Uterus (tissue), 2 donors: ENCODE results near the gene HOXD3.
A peak's percentile ranks its signal among the peaks of the same experiment; 100 is the strongest.

Experiments used
- POLR2A ChIP-seq, 2 donors: fragments of 450-650 bp; IDR thresholded peaks; one replicate each; pipeline ENCODE4 v1.6.1; 2016; ENCODE audit warnings: antibody characterized with exemption in 2 of 2, mild to moderate bottlenecking in 1 of 2, moderate library complexity in 1 of 2
- TF ChIP-seq, protein P1 (sequence below), 4 experiments: fragments of 200-600 bp in 2 of 4; fragments of 450-650 bp in 2 of 4; sonication (generic) in 2 of 4; IDR thresholded peaks; one replicate each; pipeline ENCODE4 v1.5.1; 2016 to 2019; ENCODE audit warnings: antibody characterized with exemption in 4 of 4, mild to moderate bottlenecking in 2 of 4, moderate library complexity in 1 of 4

DNA sequence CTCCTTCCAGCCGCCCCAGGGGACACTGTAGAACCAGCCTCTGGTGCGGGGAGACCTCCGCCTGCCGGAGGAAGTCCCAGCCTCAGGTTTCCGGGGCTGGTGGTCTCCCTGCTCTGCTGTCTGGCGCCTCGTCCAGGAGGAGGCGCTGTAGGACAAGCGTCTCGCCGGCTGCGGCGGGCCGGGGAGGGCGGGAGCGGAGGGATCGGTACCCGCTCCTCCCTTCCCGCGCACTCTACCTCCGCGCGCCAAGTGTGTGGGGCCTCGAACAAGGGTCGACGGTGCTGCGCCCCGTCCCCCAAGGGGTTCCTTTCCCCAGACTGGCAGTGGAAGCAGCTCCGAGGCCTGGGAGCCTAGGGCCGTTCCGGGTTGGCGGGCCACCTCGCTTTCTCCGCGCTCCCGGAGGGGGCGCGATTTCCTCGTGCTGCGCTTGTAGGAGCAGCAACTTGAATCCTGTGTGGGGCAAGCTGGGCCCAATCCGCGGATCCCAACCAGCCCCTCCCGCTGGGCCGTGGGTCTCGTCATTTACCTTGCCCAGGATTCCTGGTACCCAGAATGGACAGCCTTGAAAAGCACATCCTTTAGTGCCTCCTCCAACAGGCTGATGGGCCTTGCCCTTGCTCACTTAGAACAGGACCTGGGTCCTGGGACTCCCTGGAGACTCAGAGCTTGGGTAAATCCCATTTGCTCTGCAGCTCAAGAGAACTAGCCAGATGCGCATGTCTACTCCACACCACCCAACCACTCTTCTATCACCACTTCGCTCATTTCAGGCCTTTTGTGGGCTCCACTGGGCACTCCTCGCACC, 16.4 kb upstream of the HOXD3 start:
- TF ChIP-seq, protein P1, sequence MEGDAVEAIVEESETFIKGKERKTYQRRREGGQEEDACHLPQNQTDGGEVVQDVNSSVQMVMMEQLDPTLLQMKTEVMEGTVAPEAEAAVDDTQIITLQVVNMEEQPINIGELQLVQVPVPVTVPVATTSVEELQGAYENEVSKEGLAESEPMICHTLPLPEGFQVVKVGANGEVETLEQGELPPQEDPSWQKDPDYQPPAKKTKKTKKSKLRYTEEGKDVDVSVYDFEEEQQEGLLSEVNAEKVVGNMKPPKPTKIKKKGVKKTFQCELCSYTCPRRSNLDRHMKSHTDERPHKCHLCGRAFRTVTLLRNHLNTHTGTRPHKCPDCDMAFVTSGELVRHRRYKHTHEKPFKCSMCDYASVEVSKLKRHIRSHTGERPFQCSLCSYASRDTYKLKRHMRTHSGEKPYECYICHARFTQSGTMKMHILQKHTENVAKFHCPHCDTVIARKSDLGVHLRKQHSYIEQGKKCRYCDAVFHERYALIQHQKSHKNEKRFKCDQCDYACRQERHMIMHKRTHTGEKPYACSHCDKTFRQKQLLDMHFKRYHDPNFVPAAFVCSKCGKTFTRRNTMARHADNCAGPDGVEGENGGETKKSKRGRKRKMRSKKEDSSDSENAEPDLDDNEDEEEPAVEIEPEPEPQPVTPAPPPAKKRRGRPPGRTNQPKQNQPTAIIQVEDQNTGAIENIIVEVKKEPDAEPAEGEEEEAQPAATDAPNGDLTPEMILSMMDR (IDR thresholded peaks at IDR 0.05) = peak; percentile 94 to 99 (median 96)
- peak in 1 of 2 donors; percentile 43 for TF ChIP-seq POLR2A (IDR thresholded peaks at IDR 0.05)
